ENCODE results near the gene NPAS2.

DNA sequence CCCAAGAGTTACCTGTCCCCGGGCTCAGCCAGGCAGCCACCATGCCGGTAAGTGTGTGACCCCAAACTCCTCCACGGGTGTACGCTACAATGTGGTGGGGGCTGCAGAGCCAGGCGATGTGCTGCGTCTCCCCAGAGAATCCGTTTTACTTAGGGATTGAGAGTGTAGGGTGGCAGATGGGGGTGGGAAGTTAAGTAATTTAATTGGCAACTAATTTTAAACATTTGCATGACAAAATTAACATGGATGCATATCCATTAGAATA, 155.5 kb downstream of the NPAS2 start:
- TF ChIP-seq, protein P1, sequence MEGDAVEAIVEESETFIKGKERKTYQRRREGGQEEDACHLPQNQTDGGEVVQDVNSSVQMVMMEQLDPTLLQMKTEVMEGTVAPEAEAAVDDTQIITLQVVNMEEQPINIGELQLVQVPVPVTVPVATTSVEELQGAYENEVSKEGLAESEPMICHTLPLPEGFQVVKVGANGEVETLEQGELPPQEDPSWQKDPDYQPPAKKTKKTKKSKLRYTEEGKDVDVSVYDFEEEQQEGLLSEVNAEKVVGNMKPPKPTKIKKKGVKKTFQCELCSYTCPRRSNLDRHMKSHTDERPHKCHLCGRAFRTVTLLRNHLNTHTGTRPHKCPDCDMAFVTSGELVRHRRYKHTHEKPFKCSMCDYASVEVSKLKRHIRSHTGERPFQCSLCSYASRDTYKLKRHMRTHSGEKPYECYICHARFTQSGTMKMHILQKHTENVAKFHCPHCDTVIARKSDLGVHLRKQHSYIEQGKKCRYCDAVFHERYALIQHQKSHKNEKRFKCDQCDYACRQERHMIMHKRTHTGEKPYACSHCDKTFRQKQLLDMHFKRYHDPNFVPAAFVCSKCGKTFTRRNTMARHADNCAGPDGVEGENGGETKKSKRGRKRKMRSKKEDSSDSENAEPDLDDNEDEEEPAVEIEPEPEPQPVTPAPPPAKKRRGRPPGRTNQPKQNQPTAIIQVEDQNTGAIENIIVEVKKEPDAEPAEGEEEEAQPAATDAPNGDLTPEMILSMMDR (conservative IDR thresholded peaks at IDR 0.05 in 1 of 2, IDR thresholded peaks at IDR 0.05 in 1 of 2; ENCODE audit: extremely low read depth in 1 of 2, insufficient read depth in 1 of 2, low read depth in 1 of 2, low read length in 2 of 2): no peak
- TF ChIP-seq EZH2 (IDR thresholded peaks at IDR 0.05; ENCODE audit: borderline replicate concordance, low read length): no peak

All from mammary epithelial cell (primary cell).